WERI-Rb-1 (cell line): Measurements from ENCODE around the gene SLC2A4.
A peak's percentile ranks its signal among the peaks of the same experiment; 100 is the strongest.

Experiments used
- DNase-seq: peaks from one replicate; pipeline ENCODE4 v3.0.0-alpha.2; 2020
- H3K27ac ChIP-seq: fragments of 250-450 bp; sonication (Bioruptor Pico); 2 replicates; pipeline ENCODE4 v1.5.1; 2020; ENCODE audit warnings: mild to moderate bottlenecking, moderate library complexity
- H3K27me3 ChIP-seq: fragments of 250-450 bp; sonication (Bioruptor Pico); 2 replicates; pipeline ENCODE4 v1.5.1; 2021; ENCODE audit warnings: mild to moderate bottlenecking, low read depth, moderate library complexity; ENCODE audit not compliant: insufficient read depth, severe bottlenecking
- H3K36me3 ChIP-seq: fragments of 250-450 bp; sonication (Bioruptor Pico); 2 replicates; pipeline ENCODE4 v1.5.1; 2020; ENCODE audit warnings: mild to moderate bottlenecking, moderate library complexity
- H3K4me3 ChIP-seq: 2 replicates; pipeline ENCODE4 v1.5.1; 2011; ENCODE audit warnings: low read depth, mild to moderate bottlenecking, control low read depth, low read length
- H3K9me3 ChIP-seq: fragments of 250-450 bp; sonication (Bioruptor Pico); 2 replicates; pipeline ENCODE4 v1.5.1; 2021; ENCODE audit warnings: mild to moderate bottlenecking, moderate library complexity; ENCODE audit not compliant: severe bottlenecking
- TF ChIP-seq, protein P1 (sequence below): IDR thresholded peaks from 2 replicates; pipeline ENCODE4 v1.5.1; 2011; ENCODE audit warnings: low read depth, mild to moderate bottlenecking, control low read depth, inconsistent platforms, low read length

The SLC2A4 gene

DNA sequence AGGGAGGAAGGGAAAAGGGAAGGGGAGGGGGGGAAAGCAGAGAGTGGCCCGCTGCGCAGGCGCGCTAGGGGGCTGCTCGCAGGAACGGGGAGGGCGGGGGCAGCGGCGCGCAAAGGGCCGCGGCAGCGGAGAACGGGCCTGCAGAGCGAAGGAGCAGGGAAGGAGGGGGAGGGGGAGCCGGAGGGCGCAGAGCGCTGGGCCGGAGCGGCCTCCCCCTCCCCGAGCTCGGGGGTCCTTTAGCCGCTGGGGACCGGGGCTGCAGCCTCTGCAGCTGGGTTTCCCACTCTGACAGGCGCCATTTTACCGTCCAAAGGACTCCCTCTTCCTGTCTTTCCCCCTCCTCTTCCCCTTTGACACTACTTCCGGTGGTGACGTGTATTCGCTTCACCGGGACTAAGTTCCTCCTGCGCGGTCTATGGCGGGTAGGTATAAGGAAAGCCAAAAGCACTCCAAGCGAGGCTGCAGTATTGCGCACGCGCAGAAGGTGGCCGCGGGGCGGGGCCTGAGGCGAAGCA lies 29.8 kb upstream of the SLC2A4 start, which contains the start of gene CTDNEP1:
CTDNEP1 (minus strand) TSS at position 74 of the 515 bp plus-strand sequence. CDS start 438 bp downstream, outside the sequence.
- Histone ChIP-seq H3K4me3 (peak within 1 kb of the TSS; percentile 75), H3K27me3 (no peaks in the 10 kb centered on the region), H3K27ac (peak within 1 kb of the TSS; percentile 98), H3K36me3 (peaks cover 46% of the 10 kb centered on the region), H3K9me3 (no peaks in the 10 kb centered on the region)
- TF ChIP-seq, protein P1, sequence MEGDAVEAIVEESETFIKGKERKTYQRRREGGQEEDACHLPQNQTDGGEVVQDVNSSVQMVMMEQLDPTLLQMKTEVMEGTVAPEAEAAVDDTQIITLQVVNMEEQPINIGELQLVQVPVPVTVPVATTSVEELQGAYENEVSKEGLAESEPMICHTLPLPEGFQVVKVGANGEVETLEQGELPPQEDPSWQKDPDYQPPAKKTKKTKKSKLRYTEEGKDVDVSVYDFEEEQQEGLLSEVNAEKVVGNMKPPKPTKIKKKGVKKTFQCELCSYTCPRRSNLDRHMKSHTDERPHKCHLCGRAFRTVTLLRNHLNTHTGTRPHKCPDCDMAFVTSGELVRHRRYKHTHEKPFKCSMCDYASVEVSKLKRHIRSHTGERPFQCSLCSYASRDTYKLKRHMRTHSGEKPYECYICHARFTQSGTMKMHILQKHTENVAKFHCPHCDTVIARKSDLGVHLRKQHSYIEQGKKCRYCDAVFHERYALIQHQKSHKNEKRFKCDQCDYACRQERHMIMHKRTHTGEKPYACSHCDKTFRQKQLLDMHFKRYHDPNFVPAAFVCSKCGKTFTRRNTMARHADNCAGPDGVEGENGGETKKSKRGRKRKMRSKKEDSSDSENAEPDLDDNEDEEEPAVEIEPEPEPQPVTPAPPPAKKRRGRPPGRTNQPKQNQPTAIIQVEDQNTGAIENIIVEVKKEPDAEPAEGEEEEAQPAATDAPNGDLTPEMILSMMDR: no peak
- DNase-seq: peak; percentile 98

DNA sequence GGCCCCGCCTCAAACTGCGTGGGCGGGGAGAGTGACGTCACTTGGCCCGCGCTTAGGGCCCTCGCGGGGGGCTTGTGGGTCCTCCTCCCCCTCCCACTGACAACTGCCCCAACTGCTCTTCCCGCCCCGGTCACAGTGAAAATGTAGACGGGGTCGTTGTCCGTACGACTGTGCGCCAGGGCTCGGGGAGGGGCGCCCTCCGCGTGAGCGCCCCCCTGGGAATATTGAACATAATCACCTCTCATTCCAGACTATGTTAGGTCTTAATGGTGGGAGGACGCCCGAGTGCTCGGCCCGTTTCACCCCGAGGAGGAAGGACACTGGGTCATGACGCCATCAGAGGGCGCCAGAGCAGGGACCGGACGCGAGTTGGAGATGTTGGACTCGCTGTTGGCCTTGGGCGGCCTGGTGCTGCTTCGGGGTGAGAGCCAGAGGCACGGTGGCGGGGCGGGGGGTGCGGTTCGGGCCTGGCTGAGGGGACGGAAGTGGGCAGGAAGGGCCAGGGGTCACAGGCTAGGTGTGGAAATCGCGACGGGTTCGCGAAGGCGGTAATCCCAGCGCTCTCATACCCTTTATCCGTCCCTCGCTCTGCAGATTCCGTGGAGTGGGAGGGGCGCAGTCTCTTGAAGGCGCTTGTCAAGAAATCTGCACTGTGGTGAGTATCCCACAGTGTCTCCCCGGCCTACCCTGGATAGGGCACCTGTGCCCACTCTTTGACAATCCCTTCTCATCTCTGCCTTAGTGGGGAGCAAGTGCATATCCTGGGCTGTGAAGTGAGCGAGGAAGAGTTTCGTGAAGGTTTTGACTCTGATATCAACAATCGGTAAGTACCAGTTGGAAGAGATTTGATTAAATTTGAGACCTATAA lies 29.1 kb upstream of the SLC2A4 start, which contains the start of gene ELP5:
ELP5 (plus strand) TSS at position 40 of the 868 bp plus-strand sequence; CDS start at position 376, 336 bp downstream.
- H3K4me3 ChIP-seq: peak within 1 kb of the TSS; percentile 75
- peaks cover 48% of the 10 kb centered on the region for H3K36me3 ChIP-seq
- peak within 1 kb of the TSS; percentile 98 for H3K27ac ChIP-seq
- DNase-seq: peak; percentile 94
- no peaks in the 10 kb centered on the region for H3K9me3 ChIP-seq
- TF ChIP-seq, protein P1: 0 out of 2 replicates have a peak, but pooled peaks have one; percentile 24
- no peaks in the 10 kb centered on the region for H3K27me3 ChIP-seq

DNA sequence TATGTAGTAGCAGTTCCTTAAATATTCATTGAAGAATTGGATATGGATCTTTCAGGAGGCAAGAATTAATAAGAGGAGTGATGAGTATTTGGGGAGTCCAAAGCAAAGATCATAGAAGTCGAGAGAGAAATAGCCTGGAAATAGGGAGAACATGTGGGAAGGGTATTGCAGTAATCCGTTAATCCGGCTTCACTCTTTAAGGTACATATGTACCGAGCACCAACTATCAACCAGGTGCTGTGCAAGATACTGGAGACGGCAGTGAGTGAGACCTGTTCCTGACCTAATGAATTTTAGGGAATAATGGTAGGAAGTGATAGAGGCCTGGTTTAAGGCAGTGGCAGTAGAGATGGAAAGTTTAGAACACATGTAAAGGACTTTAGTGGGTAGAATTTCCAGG lies 28.4 kb upstream of the SLC2A4 start:
- Histone ChIP-seq H3K4me3 (peak overlapping the region; percentile 75), H3K9me3 (no peaks in the 10 kb centered on the region), H3K27ac (peak overlapping the region; percentile 98), H3K27me3 (no peaks in the 10 kb centered on the region), H3K36me3 (peaks cover 52% of the 10 kb centered on the region)
- TF ChIP-seq, protein P1: no peak
- no peak for DNase-seq

DNA sequence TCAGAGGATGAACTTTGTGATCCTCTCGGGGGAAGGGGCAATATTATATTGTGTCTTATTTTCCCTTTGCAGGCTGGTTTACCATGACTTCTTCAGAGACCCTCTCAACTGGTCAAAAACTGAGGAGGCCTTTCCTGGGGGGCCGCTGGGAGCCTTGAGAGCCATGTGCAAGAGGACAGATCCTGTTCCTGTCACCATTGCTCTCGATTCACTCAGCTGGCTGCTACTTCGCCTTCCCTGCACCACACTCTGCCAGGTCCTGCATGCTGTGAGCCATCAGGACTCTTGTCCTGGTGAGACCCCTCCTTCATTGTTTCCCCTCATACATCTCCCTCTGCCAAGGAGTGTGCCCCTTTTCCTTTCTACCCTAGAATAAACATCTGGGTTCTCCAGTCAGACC lies 27.0 kb upstream of the SLC2A4 start:
- Histone ChIP-seq H3K27me3 (no peaks in the 10 kb centered on the region), H3K36me3 (peaks cover 63% of the 10 kb centered on the region), H3K4me3 (no peak overlapping the region), H3K27ac (no peak overlapping the region), H3K9me3 (no peaks in the 10 kb centered on the region)
- TF ChIP-seq, protein P1: no peak
- DNase-seq: no peak

DNA sequence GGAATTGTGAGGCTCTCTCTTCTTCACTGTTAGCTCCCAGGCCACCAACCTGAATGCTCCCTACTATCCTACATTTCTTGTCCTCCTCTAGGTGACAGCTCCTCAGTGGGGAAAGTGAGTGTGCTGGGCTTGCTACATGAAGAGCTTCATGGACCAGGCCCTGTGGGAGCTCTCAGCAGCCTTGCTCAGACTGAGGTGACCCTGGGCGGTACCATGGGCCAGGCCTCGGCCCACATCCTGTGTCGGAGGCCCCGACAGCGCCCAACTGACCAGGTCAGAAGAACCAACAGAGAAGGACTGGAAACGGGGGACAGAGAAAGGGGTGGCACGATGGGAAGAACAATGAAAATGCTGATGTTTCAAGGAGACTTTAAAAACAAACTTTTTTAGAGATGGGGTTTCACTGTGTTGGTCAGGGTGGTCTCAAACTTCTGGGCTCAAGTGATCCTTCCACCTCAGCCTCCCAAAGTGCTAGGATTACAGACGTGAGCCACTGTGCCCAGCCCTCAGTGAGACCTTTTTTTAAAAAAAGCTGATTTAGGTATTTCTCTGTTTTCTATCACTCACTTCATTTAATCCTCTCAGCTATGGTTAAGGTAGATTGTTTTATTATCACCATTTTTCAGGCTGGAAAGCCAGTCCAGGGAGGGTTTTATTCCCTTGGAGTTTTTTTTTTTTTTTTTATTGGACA lies 24.6 kb upstream of the SLC2A4 start:
- no peak overlapping the region for H3K4me3 ChIP-seq

More for the DNA sequence above, 24.6 kb upstream of the SLC2A4 start:
- H3K36me3 ChIP-seq: peaks cover 65% of the 10 kb centered on the region
- no peak for DNase-seq
- no peak overlapping the region for H3K27ac ChIP-seq
- no peaks in the 10 kb centered on the region for H3K27me3 ChIP-seq
- no peaks in the 10 kb centered on the region for H3K9me3 ChIP-seq
- TF ChIP-seq, protein P1: no peak
